Placental pericyte (primary cell): ENCODE results near the gene P4HA1. TPM values are rescaled to one million over a fixed set of nuclear protein-coding genes. Genes with fewer than 3 reads are reported as not detected.

Source experiments
- small RNA-seq: library from RNA; depleted of rRNA; stranded (forward); fragments of <200 nt; gene quantifications from one replicate; pipeline ENCODE3, GENCODE V24; 2012; ENCODE audit warnings: low replicate concordance
- total RNA-seq: library from RNA; depleted of rRNA; stranded (reverse); fragments of >200 nt; gene quantifications from 2 replicates; pipeline ENCODE4 v1.2.3, GENCODE V29; 2012

Gene P4HA1
- total RNA-seq: 98.5 and 174 TPM in 2 replicates

GRCh38 chr10:73096449-73097304 lies at the start of gene P4HA1:
Gene P4HA1, minus strand, starts transcription at chr10:73096866. Its CDS starts 21,983 bp downstream, at chr10:73074883.

GRCh38 chr10:73110345-73110849 lies 13.7 kb upstream of the P4HA1 start, which contains the start of gene NUDT13:
Gene NUDT13, plus strand, starts transcription at chr10:73110455. Its CDS starts 3,911 bp downstream, at chr10:73114366.

Small RNA genes within 50 kb of the gene (small RNA-seq; reads per million reads assigned to genes)
- gene RF00019: not detected
- gene SNORA11F: 685 reads per million, percentile 99 among the genes with 10 or more reads in this experiment

Other genes with a start within 250 kb of the P4HA1 start
- gene OIT3, start 203.1 kb downstream of the P4HA1 start, total RNA-seq: not detected in 2 replicates
- not detected in 2 replicates for gene PLA2G12B, start 142.1 kb downstream of the P4HA1 start, total RNA-seq
- 1.1 and 2.0 TPM in 2 replicates for gene NUDT13, start 13.6 kb upstream of the P4HA1 start, total RNA-seq
- gene ECD, start 71.1 kb upstream of the P4HA1 start, total RNA-seq: 35.9 and 48.1 TPM in 2 replicates
- 16.3 and 18.4 TPM in 2 replicates for gene FAM149B1, start 71.3 kb upstream of the P4HA1 start, total RNA-seq
- 11.2 and 51.5 TPM in 2 replicates for gene DNAJC9, start 150.4 kb upstream of the P4HA1 start, total RNA-seq
- gene MRPS16, start 155.8 kb upstream of the P4HA1 start, total RNA-seq: 57.8 and 105 TPM in 2 replicates